SU-DHL-6 (cell line): ENCODE data around the gene PANK2.

ENCODE experiments used
- H2AFZ ChIP-seq: fragments of 200-600 bp; sonication (generic); 2 replicates; pipeline ENCODE4 v1.6.1; 2014; ENCODE audit warnings: low read depth, mild to moderate bottlenecking, moderate library complexity, mixed read lengths, antibody characterized with exemption, low read length; ENCODE audit not compliant: severe bottlenecking
- H3F3A ChIP-seq: fragments of 200-600 bp; shearing (Covaris generic); 2 replicates; pipeline ENCODE4 v1.6.0; 2016; ENCODE audit warnings: antibody characterized with exemption, mild to moderate bottlenecking; ENCODE audit not compliant: insufficient read depth
- H3K27ac ChIP-seq: fragments of 200-600 bp; sonication (generic); 2 replicates; pipeline ENCODE4 v1.5.1; 2016; ENCODE audit warnings: low read depth, mild to moderate bottlenecking, low read length, moderate library complexity, mixed read lengths
- H3K27me3 ChIP-seq: fragments of 200-600 bp; sonication (generic), shearing (Covaris generic); 2 replicates; pipeline ENCODE4 v1.6.0; 2014; ENCODE audit warnings: mild to moderate bottlenecking, low read length
- H3K36me3 ChIP-seq: fragments of 200-600 bp; sonication (generic); 2 replicates; pipeline ENCODE4 v1.6.1; 2014; ENCODE audit warnings: mild to moderate bottlenecking, low read length, mixed read lengths
- H3K4me2 ChIP-seq: fragments of 300-600, 200-600 bp; shearing (Covaris generic), sonication (generic); 2 replicates; pipeline ENCODE4 v1.6.0; 2014; ENCODE audit warnings: low read length, low read depth, mild to moderate bottlenecking; ENCODE audit not compliant: poor library complexity, severe bottlenecking
- H3K4me3 ChIP-seq: fragments of 200-600 bp; sonication (generic); 2 replicates; pipeline ENCODE4 v1.5.1; 2014; ENCODE audit warnings: antibody characterized with exemption, low read length, mild to moderate bottlenecking, mixed read lengths; ENCODE audit not compliant: insufficient read depth, poor library complexity, severe bottlenecking
- H3K79me2 ChIP-seq: fragments of 200-600 bp; sonication (generic); 2 replicates; pipeline ENCODE4 v1.6.1; 2014; ENCODE audit warnings: mild to moderate bottlenecking, low read length, moderate library complexity; ENCODE audit not compliant: insufficient read depth
- H3K9ac ChIP-seq: fragments of 200-600 bp; sonication (generic); 2 replicates; pipeline ENCODE4 v1.7.0; 2014; ENCODE audit warnings: mild to moderate bottlenecking, low read length
- H3K9me2 ChIP-seq: fragments of 200-600 bp; sonication (generic); replicated peaks from 2 replicates; pipeline ENCODE4 v1.6.1; 2014; ENCODE audit warnings: low read length; ENCODE audit not compliant: insufficient read depth
- H3K9me3 ChIP-seq: fragments of 200-600 bp; sonication (generic); 2 replicates; pipeline ENCODE4 v1.6.1; 2014; ENCODE audit warnings: low read length, mixed read lengths; ENCODE audit not compliant: insufficient read depth
- H4K20me1 ChIP-seq: fragments of 200-600 bp; sonication (generic); 2 replicates; pipeline ENCODE4 v1.6.1; 2014; ENCODE audit warnings: low read depth, mild to moderate bottlenecking, antibody characterized with exemption, low read length, moderate library complexity, mixed read lengths
- CTCF ChIP-seq: fragments of 200-600 bp; sonication (generic); IDR thresholded peaks from one replicate; pipeline ENCODE4 v1.5.1; 2017; ENCODE audit warnings: antibody characterized with exemption, mild to moderate bottlenecking, low read length, moderate library complexity; ENCODE audit not compliant: insufficient read depth, poor library complexity, severe bottlenecking
- EZH2phosphoT487 ChIP-seq: fragments of 200-600 bp; sonication (generic), shearing (Covaris generic); conservative IDR thresholded peaks from 2 replicates; pipeline ENCODE4 v1.6.1; 2018; ENCODE audit warnings: mild to moderate bottlenecking, antibody characterized with exemption, low read length, moderate library complexity, mixed read lengths

Gene PANK2

GRCh38 chr20:3935295-3935955, 46.2 kb downstream of the PANK2 start:
- no peaks in the 10 kb centered on the region for H3K36me3 ChIP-seq
- H3K4me2 ChIP-seq = no peak overlapping the region
- H3K4me3 ChIP-seq = no peak overlapping the region
- TF ChIP-seq CTCF = no peak
- no peak for TF ChIP-seq EZH2phosphoT487
- H3K9me3 ChIP-seq = no peaks in the 10 kb centered on the region
- H2AFZ ChIP-seq = no peak overlapping the region
- H4K20me1 ChIP-seq = no peaks in the 10 kb centered on the region
- H3K27ac ChIP-seq = no peak overlapping the region
- no peak overlapping the region for H3K9ac ChIP-seq
- H3K9me2 ChIP-seq = no peaks in the 10 kb centered on the region
- no peaks in the 10 kb centered on the region for H3K27me3 ChIP-seq
- no peaks in the 10 kb centered on the region for H3K79me2 ChIP-seq
- no peaks in the 10 kb centered on the region for H3F3A ChIP-seq

- Histone ChIP-seq H3F3A (no peaks in the 10 kb centered on the region), H3K27me3 (no peaks in the 10 kb centered on the region), H3K9me2 (no peaks in the 10 kb centered on the region), H3K4me3 (no peak overlapping the region), H3K27ac (no peak overlapping the region), H2AFZ (no peak overlapping the region), H4K20me1 (no peaks in the 10 kb centered on the region), H3K36me3 (no peaks in the 10 kb centered on the region), H3K79me2 (no peaks in the 10 kb centered on the region), H3K9ac (no peak overlapping the region), H3K9me3 (no peaks in the 10 kb centered on the region), H3K4me2 (no peak overlapping the region)
- TF ChIP-seq EZH2phosphoT487 (no peak), CTCF (no peak)
Observed at GRCh38 chr20:3935956-3936340, 46.8 kb downstream of the PANK2 start.

- no peaks in the 10 kb centered on the region for H3F3A ChIP-seq
- H3K9ac ChIP-seq = no peak overlapping the region
- no peak overlapping the region for H3K27ac ChIP-seq
- no peak overlapping the region for H2AFZ ChIP-seq
- no peaks in the 10 kb centered on the region for H3K9me3 ChIP-seq
- H3K4me3 ChIP-seq = no peak overlapping the region
- no peaks in the 10 kb centered on the region for H3K9me2 ChIP-seq
- no peaks in the 10 kb centered on the region for H3K79me2 ChIP-seq
- H4K20me1 ChIP-seq = no peaks in the 10 kb centered on the region
- H3K4me2 ChIP-seq = no peak overlapping the region
- H3K36me3 ChIP-seq = no peaks in the 10 kb centered on the region
- no peak for TF ChIP-seq CTCF
- TF ChIP-seq EZH2phosphoT487 = no peak
- H3K27me3 ChIP-seq = no peaks in the 10 kb centered on the region
Observed at GRCh38 chr20:3937618-3938017, 48.4 kb downstream of the PANK2 start.
